Liver (tissue), 9 donors: Measurements from ENCODE around the gene LY6G6C. TPM values are rescaled to one million over a fixed set of nuclear protein-coding genes. Genes with fewer than 3 reads are reported as not detected.

Experiments used
- DNase-seq: peaks from one replicate; pipeline ENCODE4 v3.0.0-alpha.2; 2017; ENCODE audit warnings: low spot score
- H3K27ac ChIP-seq, 2 donors: one replicate each; pipeline ENCODE4 v1.7.0; 2013; ENCODE audit warnings: inconsistent platforms in 2 of 2, low read length in 2 of 2, control low read depth in 1 of 2, low read depth in 1 of 2, mild to moderate bottlenecking in 1 of 2
- H3K27me3 ChIP-seq, 4 donors: one replicate each; pipeline versions ENCODE4 v1.6.1 to v1.7.0; 2013; ENCODE audit warnings: low read length in 3 of 4, inconsistent platforms in 1 of 4, mild to moderate bottlenecking in 1 of 4, moderate library complexity in 1 of 4; ENCODE audit not compliant: control insufficient read depth in 4 of 4, insufficient read depth in 4 of 4
- H3K36me3 ChIP-seq, 4 donors: one replicate each; pipeline versions ENCODE4 v1.6.1 to v1.7.0; 2013; ENCODE audit warnings: low read length in 3 of 4, mild to moderate bottlenecking in 3 of 4, low read depth in 1 of 4, moderate library complexity in 1 of 4; ENCODE audit not compliant: control insufficient read depth in 4 of 4, insufficient read depth in 3 of 4
- H3K4me1 ChIP-seq, 4 donors: one replicate each; pipeline versions ENCODE4 v1.6.1 to v1.7.0; 2013; ENCODE audit warnings: low read length in 3 of 4, mild to moderate bottlenecking in 3 of 4, moderate library complexity in 1 of 4; ENCODE audit not compliant: control insufficient read depth in 4 of 4, insufficient read depth in 4 of 4
- H3K4me3 ChIP-seq, 3 donors: one replicate each; pipeline versions ENCODE4 v1.6.1 to v1.7.0; 2013; ENCODE audit warnings: low read length in 3 of 3, control low read depth in 1 of 3, low read depth in 1 of 3, mild to moderate bottlenecking in 1 of 3
- H3K9ac ChIP-seq, 2 donors: one replicate each; pipeline ENCODE4 v1.7.0; 2013; ENCODE audit warnings: low read length in 2 of 2, mild to moderate bottlenecking in 2 of 2, moderate library complexity in 2 of 2, control low read depth in 1 of 2, low read depth in 1 of 2
- H3K9me3 ChIP-seq, 4 donors: one replicate each; pipeline versions ENCODE4 v1.6.1 to v1.7.0; 2013; ENCODE audit warnings: low read length in 3 of 4; ENCODE audit not compliant: control insufficient read depth in 4 of 4
- EGR1 ChIP-seq, 2 donors: IDR thresholded peaks; 2 replicates each; pipeline ENCODE4 v1.6.1; 2016 to 2018; ENCODE audit warnings: antibody characterized with exemption in 2 of 2, low read depth in 2 of 2
- FOXA1 ChIP-seq: IDR thresholded peaks from 2 replicates; pipeline ENCODE4 v1.6.1; 2016; ENCODE audit warnings: antibody characterized with exemption
- GABPA ChIP-seq, 2 donors: IDR thresholded peaks in 1 of 2; conservative IDR thresholded peaks in 1 of 2; 2 replicates each; pipeline ENCODE4 v1.6.1; 2016; ENCODE audit warnings: antibody characterized with exemption in 2 of 2, mild to moderate bottlenecking in 1 of 2, moderate library complexity in 1 of 2
- HNF4A ChIP-seq, 2 donors: conservative IDR thresholded peaks; 2 replicates each; pipeline ENCODE4 v1.6.1; 2016; ENCODE audit warnings: antibody characterized with exemption in 2 of 2, mild to moderate bottlenecking in 2 of 2
- JUND ChIP-seq, 2 donors: IDR thresholded peaks; 2 replicates each; pipeline ENCODE4 v1.6.1; 2016; ENCODE audit warnings: antibody characterized with exemption in 2 of 2
- YY1 ChIP-seq: IDR thresholded peaks from 2 replicates; pipeline ENCODE4 v1.6.1; 2016; ENCODE audit warnings: antibody characterized with exemption, mild to moderate bottlenecking
- WGBS: extraction: QIAGEN DNeasy Blood & Tissue Kit; methylation state at CpG from one replicate; pipeline ENCODE4 v1.1.7; 2013; 5-methylcytosine and 5-hydroxymethylcytosine counted together
- polyA plus RNA-seq, 2 donors: library from polyadenylated mRNA; stranded (reverse) in 1 of 2; unstranded in 1 of 2; fragments of 200-250 nt in 1 of 2; fragments of >200 nt in 1 of 2; fragmentation: Nextera tagmentation in 1 of 2; extraction: Ambion mirVana in 1 of 2; gene quantifications; one replicate each; pipeline versions ENCODE4 v1.2.1 to v1.2.3, GENCODE V29; 2013 to 2015
- total RNA-seq, 2 donors: library from RNA; depleted of rRNA; stranded (reverse); fragments of >200 nt; gene quantifications; one replicate each; pipeline ENCODE4 v1.2.3, GENCODE V29; 2014
- TF ChIP-seq, protein P1 (sequence below): IDR thresholded peaks from 2 replicates; pipeline ENCODE4 v1.6.1; 2016; ENCODE audit warnings: antibody characterized with exemption
- TF ChIP-seq, protein P2 (sequence below): IDR thresholded peaks from 2 replicates; pipeline ENCODE4 v1.6.1; 2016; ENCODE audit warnings: antibody characterized with exemption
- TF ChIP-seq, protein P3 (sequence below): IDR thresholded peaks from 2 replicates; pipeline ENCODE4 v1.6.1; 2016; ENCODE audit warnings: antibody characterized with exemption
- TF ChIP-seq, protein P4 (sequence below): fragments of 150-350 bp; IDR thresholded peaks from 2 replicates; pipeline ENCODE4 v1.5.1; 2017; ENCODE audit warnings: improper control_type of control experiment, low read depth, low read length; ENCODE audit not compliant: missing input control
- donor health status: healthy.
- donor health status: healthy.
- donor health status: healthy.
- donor health status: healthy.
- donor health status: healthy.

Gene LY6G6C
- total and polyA plus RNA-seq, 4 donors, result not detected

DNA sequence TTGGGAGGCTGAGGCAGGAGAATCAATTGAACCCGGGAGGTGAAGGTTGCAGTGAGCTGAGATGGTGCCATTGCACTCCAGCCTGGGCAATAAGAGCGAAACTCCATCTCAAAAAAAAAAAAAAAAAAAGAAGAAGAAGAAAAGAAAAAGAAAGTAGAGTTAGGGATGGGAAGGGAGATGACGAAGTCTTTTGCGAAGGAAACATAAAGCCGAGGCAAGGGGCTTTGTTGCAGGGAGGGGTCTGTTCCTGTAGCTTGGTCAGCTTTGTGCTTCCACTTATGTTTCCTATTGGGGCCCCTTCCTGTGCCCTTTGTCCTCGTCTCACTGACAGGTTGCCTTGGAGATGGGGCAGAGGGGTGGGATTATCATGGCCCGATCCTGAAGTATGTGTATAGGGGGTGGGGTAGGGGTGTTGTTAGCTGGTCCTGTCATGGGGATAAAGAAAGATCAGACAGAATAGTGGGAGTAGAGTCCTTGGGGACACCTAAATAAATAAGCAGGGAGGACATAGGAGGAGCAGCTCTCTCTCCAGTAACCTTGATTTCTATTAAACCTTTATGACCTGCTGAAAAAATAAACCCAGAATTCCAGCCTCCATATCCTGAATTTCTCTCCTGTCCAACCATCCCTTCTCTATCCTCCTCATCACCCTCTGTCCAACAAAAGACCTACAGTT is 15.9 kb upstream of the LY6G6C start:
- TF ChIP-seq JUND (IDR thresholded peaks at IDR 0.05) (no peak), EGR1 (IDR thresholded peaks at IDR 0.05; ENCODE audit: low read depth in 2 of 2) (no peak), YY1 (no peak), HNF4A (conservative IDR thresholded peaks at IDR 0.05) (peak in 1 of 2 donors; percentile 12)
- TF ChIP-seq, protein P1, sequence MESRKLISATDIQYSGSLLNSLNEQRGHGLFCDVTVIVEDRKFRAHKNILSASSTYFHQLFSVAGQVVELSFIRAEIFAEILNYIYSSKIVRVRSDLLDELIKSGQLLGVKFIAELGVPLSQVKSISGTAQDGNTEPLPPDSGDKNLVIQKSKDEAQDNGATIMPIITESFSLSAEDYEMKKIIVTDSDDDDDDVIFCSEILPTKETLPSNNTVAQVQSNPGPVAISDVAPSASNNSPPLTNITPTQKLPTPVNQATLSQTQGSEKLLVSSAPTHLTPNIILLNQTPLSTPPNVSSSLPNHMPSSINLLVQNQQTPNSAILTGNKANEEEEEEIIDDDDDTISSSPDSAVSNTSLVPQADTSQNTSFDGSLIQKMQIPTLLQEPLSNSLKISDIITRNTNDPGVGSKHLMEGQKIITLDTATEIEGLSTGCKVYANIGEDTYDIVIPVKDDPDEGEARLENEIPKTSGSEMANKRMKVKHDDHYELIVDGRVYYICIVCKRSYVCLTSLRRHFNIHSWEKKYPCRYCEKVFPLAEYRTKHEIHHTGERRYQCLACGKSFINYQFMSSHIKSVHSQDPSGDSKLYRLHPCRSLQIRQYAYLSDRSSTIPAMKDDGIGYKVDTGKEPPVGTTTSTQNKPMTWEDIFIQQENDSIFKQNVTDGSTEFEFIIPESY, result peak; percentile 25
- H3K36me3 ChIP-seq, result peaks cover 3 to 11% (median 10%) of the 10 kb centered on the region in 4 donors
- no peaks in the 10 kb centered on the region for H3K27me3 ChIP-seq
- peak overlapping the region; percentile 90 to 96 for H3K27ac ChIP-seq
- 46% methylated on average over 7 of the region's 7 CpGs for WGBS
- no peak overlapping the region for H3K4me3 ChIP-seq
- peaks cover 22 to 60% (median 46%) of the 10 kb centered on the region in 4 donors for H3K4me1 ChIP-seq
- no peaks in the 10 kb centered on the region for H3K9me3 ChIP-seq
- H3K9ac ChIP-seq, result peak overlapping the region in 1 of 2 donors; percentile 74
- DNase-seq, result peak; percentile 68

DNA sequence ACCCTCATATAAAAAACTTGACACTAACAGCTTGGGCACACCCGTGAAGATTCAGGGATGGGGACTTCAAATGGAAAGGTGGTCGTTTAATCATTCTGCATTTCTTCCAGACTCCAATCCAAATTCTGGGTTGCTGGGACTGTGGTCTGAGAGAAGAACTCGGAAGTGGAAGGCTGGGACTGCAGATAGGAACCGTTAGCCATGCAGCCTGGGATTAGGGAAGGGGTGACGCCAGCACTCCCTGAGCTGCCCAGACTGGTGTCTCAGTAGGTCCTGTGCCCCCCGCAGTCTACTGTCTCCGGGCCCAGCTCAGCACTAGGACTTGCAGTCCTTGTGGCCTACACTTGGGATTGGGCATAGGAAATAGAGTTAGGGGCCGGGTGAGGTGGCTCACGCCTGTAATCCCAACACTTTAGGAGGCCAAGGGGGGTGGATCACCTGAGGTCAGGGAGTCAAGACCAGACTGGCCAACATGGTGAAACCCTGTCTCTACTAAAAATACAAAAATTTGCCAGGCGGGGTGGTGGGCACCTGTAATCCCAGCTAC is 15.3 kb upstream of the LY6G6C start:
- H3K27me3 ChIP-seq, result no peaks in the 10 kb centered on the region
- no peaks in the 10 kb centered on the region for H3K9me3 ChIP-seq
- peak overlapping the region; percentile 53 to 84 (median 80) for H3K4me3 ChIP-seq
- peak overlapping the region; percentile 90 to 96 for H3K27ac ChIP-seq
- peak overlapping the region in 1 of 2 donors; percentile 98 for H3K9ac ChIP-seq
- H3K4me1 ChIP-seq, result peaks cover 22 to 63% (median 47%) of the 10 kb centered on the region in 4 donors
- TF ChIP-seq, protein P1, result no peak
- no peak for TF ChIP-seq FOXA1
- TF ChIP-seq, protein P2, sequence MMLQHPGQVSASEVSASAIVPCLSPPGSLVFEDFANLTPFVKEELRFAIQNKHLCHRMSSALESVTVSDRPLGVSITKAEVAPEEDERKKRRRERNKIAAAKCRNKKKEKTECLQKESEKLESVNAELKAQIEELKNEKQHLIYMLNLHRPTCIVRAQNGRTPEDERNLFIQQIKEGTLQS, result no peak
- TF ChIP-seq GABPA (IDR thresholded peaks at IDR 0.05 in 1 of 2, conservative IDR thresholded peaks at IDR 0.05 in 1 of 2), result no peak
- TF ChIP-seq, protein P3, sequence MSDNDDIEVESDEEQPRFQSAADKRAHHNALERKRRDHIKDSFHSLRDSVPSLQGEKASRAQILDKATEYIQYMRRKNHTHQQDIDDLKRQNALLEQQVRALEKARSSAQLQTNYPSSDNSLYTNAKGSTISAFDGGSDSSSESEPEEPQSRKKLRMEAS, result no peak
- no peak for TF ChIP-seq YY1
- TF ChIP-seq JUND (IDR thresholded peaks at IDR 0.05), result no peak
- TF ChIP-seq, protein P4, sequence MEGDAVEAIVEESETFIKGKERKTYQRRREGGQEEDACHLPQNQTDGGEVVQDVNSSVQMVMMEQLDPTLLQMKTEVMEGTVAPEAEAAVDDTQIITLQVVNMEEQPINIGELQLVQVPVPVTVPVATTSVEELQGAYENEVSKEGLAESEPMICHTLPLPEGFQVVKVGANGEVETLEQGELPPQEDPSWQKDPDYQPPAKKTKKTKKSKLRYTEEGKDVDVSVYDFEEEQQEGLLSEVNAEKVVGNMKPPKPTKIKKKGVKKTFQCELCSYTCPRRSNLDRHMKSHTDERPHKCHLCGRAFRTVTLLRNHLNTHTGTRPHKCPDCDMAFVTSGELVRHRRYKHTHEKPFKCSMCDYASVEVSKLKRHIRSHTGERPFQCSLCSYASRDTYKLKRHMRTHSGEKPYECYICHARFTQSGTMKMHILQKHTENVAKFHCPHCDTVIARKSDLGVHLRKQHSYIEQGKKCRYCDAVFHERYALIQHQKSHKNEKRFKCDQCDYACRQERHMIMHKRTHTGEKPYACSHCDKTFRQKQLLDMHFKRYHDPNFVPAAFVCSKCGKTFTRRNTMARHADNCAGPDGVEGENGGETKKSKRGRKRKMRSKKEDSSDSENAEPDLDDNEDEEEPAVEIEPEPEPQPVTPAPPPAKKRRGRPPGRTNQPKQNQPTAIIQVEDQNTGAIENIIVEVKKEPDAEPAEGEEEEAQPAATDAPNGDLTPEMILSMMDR, result no peak
- WGBS, result 51% methylated on average over 10 of the region's 10 CpGs
- H3K36me3 ChIP-seq, result peaks cover 4 to 17% (median 16%) of the 10 kb centered on the region in 4 donors
- no peak for DNase-seq
